HG02798 (cell line): ENCODE results near the gene GPR171.
"Not testable (repeated sequence)": the region's sequence is repeated elsewhere in the genome, so short reads cannot be mapped to it uniquely, and the experiment has no call there.

Experiments
- ATAC-seq: cut with Tn5 transposase; IDR thresholded peaks from one replicate; pipeline ENCODE4 v1.9.1; 2021; ENCODE audit warnings: mild to moderate bottlenecking; ENCODE audit not compliant: unreplicated experiment, poor library complexity

The GPR171 gene, protein sequence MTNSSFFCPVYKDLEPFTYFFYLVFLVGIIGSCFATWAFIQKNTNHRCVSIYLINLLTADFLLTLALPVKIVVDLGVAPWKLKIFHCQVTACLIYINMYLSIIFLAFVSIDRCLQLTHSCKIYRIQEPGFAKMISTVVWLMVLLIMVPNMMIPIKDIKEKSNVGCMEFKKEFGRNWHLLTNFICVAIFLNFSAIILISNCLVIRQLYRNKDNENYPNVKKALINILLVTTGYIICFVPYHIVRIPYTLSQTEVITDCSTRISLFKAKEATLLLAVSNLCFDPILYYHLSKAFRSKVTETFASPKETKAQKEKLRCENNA

DNA sequence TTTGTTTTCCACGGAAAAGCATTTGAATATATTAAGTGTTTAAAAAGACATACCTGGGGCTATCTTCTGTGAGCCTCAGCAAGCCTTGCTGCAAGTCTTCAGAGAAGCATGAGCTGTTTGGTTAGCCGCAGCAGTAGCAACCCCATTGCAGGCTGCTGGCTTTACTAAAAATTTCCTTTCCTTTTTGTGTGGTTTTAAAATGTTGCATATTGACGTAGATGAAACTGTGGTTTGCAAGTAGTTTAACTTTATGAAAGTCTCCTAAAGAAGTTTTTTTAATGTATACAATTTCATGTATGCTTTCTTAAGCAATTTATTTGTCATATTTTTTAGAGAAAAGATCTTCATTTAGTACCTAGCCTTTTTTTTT, at the start of gene GPR171:
Gene GPR171 (minus strand): TSS at position 166 of the 370 bp plus-strand sequence. CDS start 3,830 bp downstream, outside the sequence.
- peak; percentile 90 for ATAC-seq

DNA sequence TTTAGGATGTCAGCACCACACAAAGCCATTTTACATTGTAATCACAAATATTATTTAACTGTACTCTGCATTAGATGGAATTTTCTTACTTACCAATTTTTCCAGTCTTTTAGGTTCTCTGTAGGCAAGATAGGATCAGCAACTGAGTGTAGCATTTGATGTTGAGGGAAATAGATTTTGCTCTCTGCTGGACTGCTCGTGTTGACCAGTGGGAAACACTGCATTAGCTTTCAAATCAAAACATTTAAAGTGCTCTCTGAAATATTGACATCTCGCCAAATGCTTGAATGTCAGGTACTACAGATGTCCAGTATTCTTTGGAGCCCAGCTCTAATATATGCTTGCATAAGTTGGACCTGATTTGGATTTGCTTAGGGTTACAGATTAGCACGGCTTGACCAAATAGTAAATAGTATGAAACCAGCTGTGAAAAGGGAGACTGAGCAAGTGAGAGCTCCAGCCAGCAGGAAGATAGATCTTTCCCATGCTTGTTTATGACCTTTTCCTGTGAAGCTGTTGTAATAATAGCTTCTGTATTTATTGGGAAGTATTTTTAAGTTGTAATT, 45.8 kb upstream of the GPR171 start:
- ATAC-seq: no peak

- ATAC-seq: not testable (repeated sequence)
These were observed 39.0 kb upstream of the GPR171 start for GRCh38 chr3:151242006-151242405.

DNA sequence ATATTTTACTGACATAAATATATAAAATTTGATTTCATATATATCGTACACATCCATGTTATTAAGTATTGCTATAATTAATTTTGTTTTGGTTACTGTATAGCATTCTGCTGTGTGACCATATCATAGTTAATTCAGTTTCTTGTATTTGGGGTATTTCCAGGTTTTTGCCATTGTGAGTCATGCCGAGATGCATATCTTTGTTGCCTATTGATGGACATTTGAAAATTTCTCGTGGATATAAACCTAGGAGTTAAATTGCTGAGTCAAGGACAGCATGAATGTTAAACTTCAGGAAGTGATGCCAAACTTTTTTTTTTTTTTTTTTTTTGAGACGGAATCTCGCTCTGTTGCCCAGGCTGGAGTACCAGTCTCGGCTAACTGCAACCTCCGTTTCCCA, 33.7 kb upstream of the GPR171 start:
- ATAC-seq: no peak

DNA sequence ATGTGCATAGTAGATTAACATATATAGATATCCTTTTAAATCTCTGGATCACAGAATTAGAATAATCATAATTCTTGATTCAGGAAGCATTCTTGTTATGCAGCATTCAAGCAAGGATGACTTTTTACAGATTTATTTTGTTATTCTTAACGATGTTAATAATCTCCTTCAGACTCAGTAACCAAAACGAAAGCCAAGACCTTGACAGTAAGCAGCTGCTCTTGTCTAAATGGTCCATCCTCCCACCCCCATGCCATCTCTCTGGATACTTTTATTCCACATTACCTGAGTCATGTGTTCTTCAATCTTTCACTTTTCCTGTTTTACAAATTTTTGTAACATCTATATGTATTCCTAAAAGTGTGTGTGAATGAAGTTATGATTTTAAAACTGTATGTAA, 33.3 kb upstream of the GPR171 start:
- ATAC-seq: no peak

GRCh38 chr3:151234825-151235224, 31.8 kb upstream of the GPR171 start:
- ATAC-seq: no peak

DNA sequence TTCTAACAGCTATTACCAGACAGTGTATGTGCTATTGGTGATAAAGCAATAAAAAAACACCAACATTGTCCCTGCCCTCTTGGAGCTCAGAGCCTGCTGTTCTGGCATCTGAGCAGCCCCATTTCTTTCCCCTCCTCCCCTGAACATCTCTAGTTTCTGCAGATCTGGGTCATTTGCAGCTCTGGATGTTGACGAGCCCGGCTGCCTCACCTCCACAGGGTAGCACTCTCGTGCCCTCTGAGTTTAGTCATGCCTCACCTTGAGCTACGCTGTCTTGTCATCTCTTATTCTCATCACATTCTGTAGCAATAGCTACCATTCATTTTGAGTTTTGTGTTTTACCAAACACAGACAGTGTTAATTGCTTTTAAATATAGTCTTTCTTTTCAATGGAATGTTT, 30.0 kb upstream of the GPR171 start:
- no peak for ATAC-seq

- not testable (repeated sequence) for ATAC-seq
These were observed 29.4 kb upstream of the GPR171 start for GRCh38 chr3:151232403-151232802.

DNA sequence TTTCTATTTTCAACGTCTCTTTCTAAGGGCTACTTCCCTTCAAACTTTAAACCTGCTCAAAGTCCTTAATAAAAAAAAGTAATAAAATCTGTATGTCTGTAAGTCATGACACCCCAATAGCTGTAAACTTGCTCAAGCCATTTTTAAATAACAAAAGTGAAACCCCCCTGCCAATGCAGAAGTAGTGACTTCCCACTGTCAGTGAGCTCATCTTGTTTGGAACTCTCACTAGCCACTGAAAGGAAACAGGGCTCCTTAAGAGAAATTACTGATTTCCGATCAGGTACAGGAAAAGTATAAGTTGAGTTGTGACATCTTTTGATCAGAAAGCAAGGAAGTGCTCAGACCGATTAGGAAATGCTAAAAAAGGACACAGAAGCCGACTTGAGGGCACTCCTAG, 27.6 kb upstream of the GPR171 start:
- peak; percentile 51 for ATAC-seq

DNA sequence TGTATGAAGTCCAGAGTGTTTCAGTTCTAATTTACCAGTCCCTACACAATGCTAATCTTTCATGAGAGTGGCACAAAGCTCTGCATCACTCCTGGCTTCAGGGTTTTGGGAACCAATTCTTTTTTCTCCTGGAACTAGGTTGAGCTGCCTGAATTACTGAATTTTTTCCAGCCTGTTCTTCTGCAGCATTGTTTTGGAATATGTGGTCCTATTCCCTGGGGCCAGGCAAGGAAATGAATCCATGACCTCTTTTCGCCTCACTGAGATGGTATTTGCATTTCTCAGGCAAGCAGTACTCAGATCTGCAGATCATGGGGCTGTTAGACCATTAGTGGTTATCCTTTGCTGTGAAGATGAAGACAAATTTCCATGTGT, 25.6 kb upstream of the GPR171 start:
- no peak for ATAC-seq

GRCh38 chr3:151227807-151228665, 25.0 kb upstream of the GPR171 start:
- peak; percentile 91 for ATAC-seq

DNA sequence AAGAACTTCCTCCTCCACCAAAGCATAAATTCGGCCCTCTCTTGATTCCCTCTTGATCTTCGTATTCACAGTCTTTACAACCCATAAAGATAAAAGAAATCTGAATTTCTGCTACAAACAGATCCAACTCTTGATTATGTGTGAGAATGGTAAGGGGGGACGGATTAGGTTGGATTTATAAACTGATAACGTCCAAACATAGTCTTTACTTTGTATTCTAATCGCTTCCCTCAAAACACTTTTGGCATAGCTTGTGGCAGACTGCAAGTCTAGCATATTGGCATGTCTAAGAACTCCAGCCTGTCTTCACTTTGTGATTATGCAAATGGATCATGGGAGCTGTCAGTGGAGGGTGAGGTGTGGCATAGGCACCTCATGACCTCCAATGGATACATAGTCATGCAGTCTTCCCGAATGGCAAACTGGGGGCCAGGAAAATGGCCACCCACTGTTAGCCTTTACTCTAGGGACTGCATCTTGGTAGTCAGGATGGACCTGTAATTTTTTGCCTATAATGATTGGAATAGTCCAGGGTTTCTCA, 24.3 kb upstream of the GPR171 start:
- ATAC-seq: peak; percentile 29

DNA sequence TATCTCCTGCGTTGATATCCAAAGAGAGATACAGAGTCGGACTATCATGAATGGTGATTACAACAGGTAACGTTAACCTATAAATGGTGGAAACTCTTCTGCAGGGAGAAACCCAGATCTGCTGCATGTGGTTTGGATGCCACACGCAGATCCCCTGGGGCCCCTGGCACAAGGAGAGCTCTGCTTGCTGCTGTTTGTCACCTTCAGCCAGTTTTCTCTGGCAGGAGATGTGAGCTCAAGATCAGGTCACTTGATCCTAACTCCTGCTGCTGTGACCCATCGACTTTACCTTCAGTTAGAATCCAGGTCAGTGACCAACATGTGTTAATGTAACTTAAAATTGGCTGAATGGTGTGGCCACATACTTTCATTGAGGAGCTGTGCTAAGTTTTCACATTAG, 23.8 kb upstream of the GPR171 start:
- ATAC-seq: no peak

DNA sequence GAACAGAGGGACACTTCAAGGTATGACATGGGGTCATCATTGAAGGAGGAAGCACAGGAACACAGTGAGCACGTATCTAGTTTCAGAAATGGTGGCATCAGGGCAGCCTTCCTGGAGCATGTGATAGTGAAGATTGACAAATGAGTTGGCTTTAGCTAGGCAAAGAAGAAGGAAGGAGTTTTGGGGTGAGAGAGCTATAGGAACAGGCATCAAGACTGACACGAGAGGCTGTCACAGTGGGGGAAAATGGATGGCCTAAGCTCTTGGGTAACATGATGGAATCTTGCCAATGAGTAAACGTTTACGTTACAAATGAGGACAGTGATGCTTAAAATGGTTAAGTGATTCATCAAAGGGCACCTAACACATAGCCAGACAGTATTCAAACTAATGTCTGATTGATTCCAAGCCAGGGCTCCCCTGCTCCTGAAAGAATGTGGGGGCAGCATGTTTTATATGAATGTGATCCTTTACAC, 23.1 kb upstream of the GPR171 start:
- ATAC-seq: no peak

DNA sequence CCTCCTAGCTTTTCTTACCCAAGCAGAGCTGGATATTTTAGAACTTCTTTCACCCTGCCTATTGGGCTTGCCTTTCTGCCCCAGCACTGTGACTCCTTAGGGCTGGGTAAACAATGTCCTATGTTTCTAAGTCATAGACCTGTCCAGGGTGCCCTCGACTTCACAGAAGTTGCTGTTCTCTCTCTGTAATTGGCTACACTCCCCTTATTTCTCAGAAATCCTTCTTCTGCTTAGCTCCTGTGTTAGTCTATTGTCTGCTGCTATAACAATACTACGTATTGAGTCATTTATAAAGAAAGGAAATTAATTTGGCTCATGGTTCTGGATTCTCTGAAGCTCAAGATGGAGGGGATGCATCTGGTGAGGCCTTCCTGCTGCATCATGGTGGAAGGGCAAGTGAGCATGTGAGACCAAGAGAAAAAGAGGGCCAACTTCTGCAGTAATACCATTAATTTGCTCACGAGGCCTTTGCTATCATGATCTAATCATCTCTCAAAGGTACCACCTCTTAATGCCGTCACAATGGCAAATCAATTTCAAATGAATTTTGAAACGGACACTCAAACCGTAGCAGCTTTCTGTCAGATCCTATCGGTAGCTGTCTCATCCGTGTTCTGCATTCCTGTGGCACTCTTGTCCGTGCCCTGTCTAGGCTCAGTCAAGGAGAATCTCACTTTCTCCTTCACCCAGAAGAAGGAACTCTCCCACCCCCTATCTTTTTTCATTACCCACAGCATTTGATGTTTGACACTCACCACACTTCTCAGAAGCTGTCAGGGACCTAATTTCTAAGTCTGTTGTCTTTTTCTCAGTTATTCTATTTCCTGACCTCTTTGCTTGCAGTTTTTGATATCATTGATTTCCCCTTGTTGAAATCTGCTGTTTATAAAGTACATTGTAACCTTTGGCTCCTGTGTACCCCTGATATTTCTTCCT, 22.3 kb upstream of the GPR171 start:
- ATAC-seq: no peak

DNA sequence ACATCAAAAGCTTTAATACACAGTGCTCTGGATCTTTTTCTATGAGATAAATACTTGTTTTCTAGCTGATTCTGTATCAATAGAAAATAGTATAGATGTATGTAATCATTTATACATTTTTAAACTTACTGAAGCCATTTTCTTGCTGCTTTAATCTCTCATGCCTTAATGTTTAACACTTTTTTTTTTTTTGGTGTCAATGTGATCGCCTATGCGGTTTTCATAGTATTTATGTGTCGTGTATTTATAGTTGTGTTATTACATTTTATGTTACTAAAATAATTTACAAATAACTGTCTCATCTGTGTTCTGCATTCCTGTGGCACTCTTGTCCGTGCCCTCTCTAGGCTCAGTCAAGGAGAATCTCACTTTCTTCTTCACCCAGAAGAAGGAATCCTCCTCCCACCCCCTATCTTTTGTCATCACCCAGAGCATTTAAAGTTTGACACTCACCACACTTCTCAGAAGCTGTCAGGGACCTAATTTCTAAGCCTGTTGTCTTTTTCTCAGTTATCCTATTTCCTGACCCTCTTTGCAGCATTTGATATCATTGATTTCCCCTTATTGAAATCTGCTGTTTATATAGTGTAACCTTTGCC, 21.4 kb upstream of the GPR171 start:
- no peak for ATAC-seq

- no peak for ATAC-seq
These were observed 16.0 kb upstream of the GPR171 start for GRCh38 chr3:151219056-151219455.

- no peak for ATAC-seq
These were observed 15.1 kb upstream of the GPR171 start for GRCh38 chr3:151218136-151218535.
